Gastroesophageal sphincter (tissue), 4 donors: Measurements from ENCODE around the gene FGF10. TPM values are rescaled to one million over a fixed set of nuclear protein-coding genes. Genes with fewer than 3 reads are reported as not detected.

Experiments
- ATAC-seq: fragments of 150-250 bp; one replicate; pipeline ENCODE4 v1.9.1; 2016; ENCODE audit warnings: mild to moderate bottlenecking, moderate library complexity
- H3K27ac ChIP-seq, 4 donors: fragments of 200-600 bp; sonication (generic) in 3 of 4; 1 replicate in 3 of 4; 2 replicates in 1 of 4; pipeline ENCODE4 v1.5.1; 2016 to 2019
- H3K27me3 ChIP-seq: fragments of 200-600 bp; sonication (generic); one replicate; pipeline ENCODE4 v1.5.1; 2019
- H3K36me3 ChIP-seq, 2 donors: fragments of 200-600 bp; sonication (generic); one replicate each; pipeline ENCODE4 v1.5.1; 2019; ENCODE audit warnings: control low read depth in 1 of 2
- H3K4me1 ChIP-seq, 3 donors: fragments of 200-600 bp; sonication (generic); 1 replicate in 2 of 3; 2 replicates in 1 of 3; pipeline ENCODE4 v1.5.1; 2016 to 2019; ENCODE audit warnings: control low read depth in 2 of 3
- H3K4me3 ChIP-seq, 2 donors: fragments of 200-600 bp; sonication (generic); one replicate each; pipeline ENCODE4 v1.5.1; 2019; ENCODE audit warnings: mild to moderate bottlenecking in 1 of 2, moderate library complexity in 1 of 2
- H3K9me3 ChIP-seq, 3 donors: fragments of 200-600 bp; sonication (generic); one replicate each; pipeline ENCODE4 v1.5.1; 2017 to 2019; ENCODE audit warnings: control low read depth in 2 of 3
- CTCF ChIP-seq, 4 experiments: fragments of 200-600 bp in 2 of 4; fragments of 450-650 bp in 2 of 4; sonication (generic) in 1 of 4; IDR thresholded peaks; one replicate each; pipeline ENCODE4 v1.5.1; 2017 to 2019; ENCODE audit warnings: antibody characterized with exemption in 4 of 4, mild to moderate bottlenecking in 2 of 4, moderate library complexity in 2 of 4
- EP300 ChIP-seq: sonication (generic); formaldehyde crosslinking; IDR thresholded peaks from one replicate; pipeline ENCODE4 v1.6.1; 2017; ENCODE audit warnings: antibody characterized with exemption, mild to moderate bottlenecking
- POLR2A ChIP-seq, 2 donors: fragments of 450-650 bp; IDR thresholded peaks; one replicate each; pipeline ENCODE4 v1.6.1; 2017; ENCODE audit warnings: antibody characterized with exemption in 2 of 2, mild to moderate bottlenecking in 2 of 2, moderate library complexity in 1 of 2
- POLR2AphosphoS5 ChIP-seq: sonication (generic); formaldehyde crosslinking; IDR thresholded peaks from one replicate; pipeline ENCODE4 v1.6.1; 2017; ENCODE audit warnings: antibody characterized with exemption
- WGBS, 2 donors: methylation state at CpG; one replicate each; pipeline ENCODE4 v1.1.5; 2018; ENCODE audit warnings: low coverage in 1 of 2; 5-methylcytosine and 5-hydroxymethylcytosine counted together
- total RNA-seq, 4 donors: library from RNA; depleted of rRNA; stranded (reverse); fragments of >200 nt; gene quantifications; one replicate each; pipeline ENCODE4 v1.1.0, GENCODE V29; 2016

The FGF10 gene
- total RNA-seq, 4 donors from 2014 or later: 2.0 to 33.7 (median 5.5) TPM

GRCh38 chr5:44387921-44388320 lies 1.3 kb downstream of the FGF10 start:
- H3K4me3 ChIP-seq: peak overlapping the region; percentile 42 to 57
- WGBS, 2 donors: 5% methylated on average over 9 of the region's 11 CpGs; no CpG with 5 or more reads in 1 of the 2 donors
- TF ChIP-seq EP300: no peak
- no peak for TF ChIP-seq CTCF (IDR thresholded peaks at IDR 0.05)
- no peak for TF ChIP-seq POLR2AphosphoS5
- no peak for TF ChIP-seq POLR2A (IDR thresholded peaks at IDR 0.05)
- H3K4me1 ChIP-seq: peaks cover 0 to 33% (median 0%) of the 10 kb centered on the region in 3 donors
- peaks cover 38% of the 10 kb centered on the region for H3K27me3 ChIP-seq
- H3K9me3 ChIP-seq: no peaks in the 10 kb centered on the region
- ATAC-seq: no peak
- H3K27ac ChIP-seq: peak overlapping the region in 3 of 4 donors; percentile 54 to 70 (median 67)
- H3K36me3 ChIP-seq: no peaks in the 10 kb centered on the region

- Histone ChIP-seq H3K4me1 (peaks cover 0 to 33% (median 0%) of the 10 kb centered on the region in 3 donors), H3K4me3 (peak overlapping the region in 1 of 2 donors; percentile 57), H3K27ac (peak overlapping the region in 1 of 4 donors; percentile 12), H3K9me3 (no peaks in the 10 kb centered on the region), H3K27me3 (peaks cover 38% of the 10 kb centered on the region), H3K36me3 (no peaks in the 10 kb centered on the region)
- ATAC-seq: no peak
- 11 to 21% methylated on average over 3 of the region's 3 CpGs for WGBS, 2 donors
- TF ChIP-seq EP300 (no peak), CTCF (IDR thresholded peaks at IDR 0.05) (no peak), POLR2AphosphoS5 (no peak), POLR2A (IDR thresholded peaks at IDR 0.05) (no peak)
Observed at GRCh38 chr5:44387406-44387805, 1.8 kb downstream of the FGF10 start.

DNA sequence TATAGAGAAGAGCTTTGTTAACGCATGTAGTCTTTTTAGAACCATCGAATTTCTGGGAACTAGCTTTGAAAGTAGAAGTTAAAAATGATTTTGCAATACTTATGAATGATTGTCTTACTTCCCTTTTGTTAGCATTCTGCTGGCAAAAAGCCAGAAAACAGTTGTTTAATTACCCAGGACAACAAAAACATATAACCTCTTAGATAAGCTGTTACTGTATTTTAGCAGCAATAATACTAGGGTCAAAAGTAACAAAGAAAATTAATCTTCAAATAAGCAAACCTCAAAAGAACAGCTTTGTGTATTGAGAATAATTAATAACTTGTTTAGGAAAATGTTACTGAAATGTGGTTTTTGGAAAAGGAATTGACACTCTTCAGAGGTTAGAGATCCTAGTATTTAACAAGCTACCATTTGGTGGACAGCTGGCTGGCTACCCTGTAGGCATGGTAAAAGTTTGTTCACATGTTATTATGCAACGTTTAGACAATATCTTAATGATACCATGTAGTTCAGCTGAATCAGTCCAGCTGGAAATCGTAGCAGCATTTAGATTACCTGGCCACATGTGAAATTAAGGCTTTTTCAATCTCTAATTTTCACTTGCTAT lies 3.8 kb downstream of the FGF10 start:
- no peak for TF ChIP-seq CTCF (IDR thresholded peaks at IDR 0.05)
- no peak for TF ChIP-seq EP300
- no peak for TF ChIP-seq POLR2AphosphoS5
- no peak for TF ChIP-seq POLR2A (IDR thresholded peaks at IDR 0.05)
- H3K36me3 ChIP-seq: no peaks in the 10 kb centered on the region
- no peaks in the 10 kb centered on the region for H3K9me3 ChIP-seq
- ATAC-seq: no peak
- 36 to 51% methylated on average over 4 of the region's 4 CpGs for WGBS, 2 donors
- H3K4me3 ChIP-seq: no peak overlapping the region
- peaks cover 38% of the 10 kb centered on the region for H3K27me3 ChIP-seq
- peaks cover 0 to 33% (median 0%) of the 10 kb centered on the region in 3 donors for H3K4me1 ChIP-seq
- H3K27ac ChIP-seq: no peak overlapping the region

- H3K4me1 ChIP-seq: peaks cover 0 to 27% (median 0%) of the 10 kb centered on the region in 3 donors
- H3K27me3 ChIP-seq: peaks cover 38% of the 10 kb centered on the region
- H3K27ac ChIP-seq: no peak overlapping the region
- WGBS, 2 donors: 55 to 56% methylated on average over 1 of the region's 1 CpG
- H3K4me3 ChIP-seq: no peak overlapping the region
- no peaks in the 10 kb centered on the region for H3K9me3 ChIP-seq
- no peak for ATAC-seq
- H3K36me3 ChIP-seq: no peaks in the 10 kb centered on the region
- TF ChIP-seq CTCF (IDR thresholded peaks at IDR 0.05) (no peak), EP300 (no peak), POLR2AphosphoS5 (no peak), POLR2A (IDR thresholded peaks at IDR 0.05) (no peak)
Observed at GRCh38 chr5:44384816-44385215, 4.4 kb downstream of the FGF10 start.

- Histone ChIP-seq H3K9me3 (no peaks in the 10 kb centered on the region), H3K27me3 (peaks cover 31% of the 10 kb centered on the region), H3K27ac (no peak overlapping the region), H3K36me3 (no peaks in the 10 kb centered on the region), H3K4me1 (peaks cover 0 to 8% (median 0%) of the 10 kb centered on the region in 3 donors), H3K4me3 (no peak overlapping the region)
- TF ChIP-seq POLR2AphosphoS5: no peak
- TF ChIP-seq POLR2A (IDR thresholded peaks at IDR 0.05): no peak
- no peak for TF ChIP-seq EP300
- no peak for TF ChIP-seq CTCF (IDR thresholded peaks at IDR 0.05)
- no peak for ATAC-seq
Observed at GRCh38 chr5:44382894-44383293, 6.3 kb downstream of the FGF10 start.
